Cardiac muscle cell (in vitro differentiated cells and primary cell): ENCODE data around the gene MRPL18. TPM values are rescaled to one million over a fixed set of nuclear protein-coding genes. Genes with fewer than 3 reads are reported as not detected.

Experiments
- DNase-seq, 2 donors: peaks; one replicate each; pipeline versions ENCODE4 v3.0.0 to v3.0.0-alpha.2; 2010 to 2017; ENCODE audit warnings: low read depth in 1 of 2, low spot score in 1 of 2
- H3K27ac ChIP-seq: fragments of 200-600 bp; sonication (generic); 2 replicates; pipeline ENCODE4 v1.5.1; 2016
- H3K27me3 ChIP-seq: fragments of 200-600 bp; sonication (generic); 2 replicates; pipeline ENCODE4 v1.6.0; 2016; ENCODE audit warnings: control low read depth
- H3K36me3 ChIP-seq: fragments of 200-600 bp; sonication (generic); 2 replicates; pipeline ENCODE4 v1.5.1; 2016; ENCODE audit warnings: control low read depth
- H3K4me1 ChIP-seq: fragments of 200-600 bp; sonication (generic); 2 replicates; pipeline ENCODE4 v1.8.1; 2017; ENCODE audit warnings: low read depth, mild to moderate bottlenecking, mixed run types
- H3K4me3 ChIP-seq: fragments of 200-600 bp; sonication (generic); 2 replicates; pipeline ENCODE4 v1.5.1; 2016; ENCODE audit warnings: mild to moderate bottlenecking
- H3K9me3 ChIP-seq: fragments of 200-600 bp; sonication (generic); 2 replicates; pipeline ENCODE4 v1.5.1; 2017; ENCODE audit warnings: low read depth, mild to moderate bottlenecking, control low read depth
- CTCF ChIP-seq: IDR thresholded peaks from 2 replicates; pipeline ENCODE4 v1.5.1; 2012; ENCODE audit warnings: low read depth, mild to moderate bottlenecking, low read length
- polyA plus RNA-seq: library from polyadenylated mRNA; unstranded; fragments of >200 nt; fragmentation: Nextera tagmentation; extraction: Ambion mirVana; gene quantifications from 2 replicates; pipeline ENCODE4 v1.2.1, GENCODE V29; 2016
- total RNA-seq: library from RNA; depleted of rRNA; stranded (reverse); fragments of >200 nt; gene quantifications from 2 replicates; pipeline ENCODE4 v1.2.3, GENCODE V29; 2016

Gene MRPL18
- total and polyA plus RNA-seq, 2 experiments from 2014 or later: 50.5 to 75.6 TPM

GRCh38 chr6:159759645-159760044 lies 30.6 kb upstream of the MRPL18 start:
- peak overlapping the region; percentile 89 for H3K27ac ChIP-seq
- H3K27me3 ChIP-seq: no peaks in the 10 kb centered on the region
- DNase-seq: no peak

DNA sequence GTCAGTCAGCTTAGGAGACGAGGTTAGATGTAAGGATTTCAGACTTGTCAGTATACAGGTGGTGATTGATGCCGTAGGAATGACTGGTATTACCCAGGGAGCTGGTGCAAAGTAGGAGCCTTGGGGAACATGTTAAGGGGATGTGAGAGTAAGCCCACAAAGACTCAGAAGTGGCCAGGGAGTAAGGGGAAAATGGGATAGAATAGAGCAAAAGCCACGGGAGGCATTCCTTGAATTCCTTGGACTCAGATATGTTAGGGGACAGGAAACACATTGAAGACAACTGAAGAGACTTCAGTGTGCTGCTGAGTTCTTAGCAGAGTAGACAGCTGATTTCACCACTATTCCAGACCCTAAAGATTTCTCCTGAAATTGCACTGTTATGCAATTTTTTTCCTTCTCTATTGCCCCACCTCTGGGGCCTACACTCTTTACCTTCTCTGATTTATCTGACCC lies 29.6 kb upstream of the MRPL18 start:
- Histone ChIP-seq H3K4me3 (peak overlapping the region; percentile 45), H3K27ac (peak overlapping the region; percentile 89), H3K27me3 (no peaks in the 10 kb centered on the region), H3K4me1 (peaks cover 16% of the 10 kb centered on the region), H3K36me3 (peaks cover 19% of the 10 kb centered on the region), H3K9me3 (no peaks in the 10 kb centered on the region)
- peak in 1 of 2 donors; percentile 85 for DNase-seq
- TF ChIP-seq CTCF: no peak

More at GRCh38 chr6:159759645-159760044, 30.6 kb upstream of the MRPL18 start:
- no peak for TF ChIP-seq CTCF
- H3K4me3 ChIP-seq: no peak overlapping the region
- no peaks in the 10 kb centered on the region for H3K9me3 ChIP-seq
- H3K4me1 ChIP-seq: peaks cover 16% of the 10 kb centered on the region
- H3K36me3 ChIP-seq: peaks cover 22% of the 10 kb centered on the region

DNA sequence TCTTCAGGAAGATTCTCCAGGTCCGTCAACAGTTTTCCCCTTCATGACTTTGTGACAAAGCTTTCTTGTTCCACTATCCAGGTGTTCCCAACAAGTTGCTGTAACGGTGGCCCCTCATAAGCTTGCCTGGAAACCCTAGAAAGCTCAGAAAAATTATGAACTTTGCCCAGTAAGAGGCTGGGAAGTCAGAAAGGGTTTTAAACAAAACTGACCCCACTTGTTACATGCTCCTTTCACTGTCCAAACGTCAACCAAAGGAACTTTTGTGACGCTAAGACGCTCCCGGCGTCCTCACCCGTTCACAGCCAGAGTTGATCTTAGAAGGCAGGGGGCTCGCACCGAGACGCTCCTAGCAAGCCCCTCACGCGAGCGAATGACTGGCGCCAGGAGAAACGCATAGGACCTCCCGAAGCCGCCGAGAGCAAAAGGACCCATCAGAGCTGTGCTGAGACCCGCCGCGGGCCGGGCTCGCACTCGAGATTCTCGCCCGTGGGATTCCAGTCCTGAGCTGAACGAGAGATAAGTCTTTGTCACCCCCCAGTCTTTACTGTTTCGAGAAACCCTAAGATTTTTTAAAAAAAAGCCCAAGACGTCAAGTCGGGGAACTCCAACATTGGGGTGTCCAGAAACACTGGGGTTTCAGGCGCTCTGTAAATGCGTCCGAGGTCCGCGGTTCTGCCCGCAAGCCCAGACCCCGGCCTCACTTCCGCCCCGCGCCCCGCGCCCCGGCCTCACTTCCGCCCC lies 29.0 kb upstream of the MRPL18 start:
- Histone ChIP-seq H3K27ac (peak overlapping the region; percentile 89), H3K27me3 (no peaks in the 10 kb centered on the region), H3K4me1 (peaks cover 16% of the 10 kb centered on the region), H3K4me3 (peak overlapping the region; percentile 45), H3K36me3 (peaks cover 20% of the 10 kb centered on the region), H3K9me3 (no peaks in the 10 kb centered on the region)
- no peak for TF ChIP-seq CTCF
- DNase-seq: peak; percentile 30 to 31

DNA sequence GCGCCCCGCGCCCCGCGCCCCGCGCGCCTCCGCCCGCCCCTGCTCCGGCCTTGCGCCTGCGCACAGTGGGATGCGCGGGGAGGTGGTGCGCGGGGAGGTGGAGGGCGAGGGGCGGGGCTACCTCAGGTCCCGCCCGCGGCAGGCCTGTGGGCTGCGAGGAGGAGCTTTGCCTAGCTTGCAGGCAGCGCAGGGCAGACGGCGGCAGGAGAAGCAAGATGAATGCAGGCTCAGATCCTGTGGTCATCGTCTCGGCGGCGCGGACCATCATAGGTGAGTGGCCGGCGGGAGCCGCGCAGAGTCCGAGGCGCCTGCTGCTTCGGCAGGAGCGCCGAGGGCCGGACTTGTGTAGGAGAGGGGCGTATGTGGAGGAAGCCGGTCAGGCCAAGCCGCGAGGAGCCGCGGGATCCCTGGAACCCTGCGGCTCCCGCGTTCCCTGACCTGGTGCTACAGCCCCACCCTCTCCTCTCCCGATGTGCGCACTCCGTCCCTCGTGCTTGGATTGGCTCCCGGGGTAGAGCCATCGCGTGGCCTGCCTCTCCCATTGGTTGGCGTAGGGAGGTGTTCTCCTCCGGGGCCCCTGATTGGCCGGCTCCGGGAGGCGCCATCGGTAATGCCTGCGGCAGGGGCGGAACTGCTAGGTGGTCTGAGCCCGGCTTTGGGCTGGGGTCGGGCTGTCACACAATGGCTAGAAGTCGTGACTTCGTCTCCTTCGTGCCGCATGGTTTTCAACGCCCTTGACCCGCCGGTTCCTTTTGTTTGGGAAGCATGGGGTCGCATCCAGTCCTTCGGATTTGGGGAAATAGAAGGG lies 28.2 kb upstream of the MRPL18 start, which contains the start of gene ACAT2:
TSS of gene ACAT2 (plus strand) at position 173 of the 808 bp plus-strand sequence. CDS start at position 216, 43 bp downstream.
- H3K27me3 ChIP-seq: no peaks in the 10 kb centered on the region
- peak; percentile 96 to 97 for DNase-seq
- peaks cover 16% of the 10 kb centered on the region for H3K4me1 ChIP-seq
- peaks cover 28% of the 10 kb centered on the region for H3K36me3 ChIP-seq
- peak within 1 kb of the TSS; percentile 89 for H3K27ac ChIP-seq
- no peaks in the 10 kb centered on the region for H3K9me3 ChIP-seq
- peak within 1 kb of the TSS; percentile 45 for H3K4me3 ChIP-seq
- no peak for TF ChIP-seq CTCF

DNA sequence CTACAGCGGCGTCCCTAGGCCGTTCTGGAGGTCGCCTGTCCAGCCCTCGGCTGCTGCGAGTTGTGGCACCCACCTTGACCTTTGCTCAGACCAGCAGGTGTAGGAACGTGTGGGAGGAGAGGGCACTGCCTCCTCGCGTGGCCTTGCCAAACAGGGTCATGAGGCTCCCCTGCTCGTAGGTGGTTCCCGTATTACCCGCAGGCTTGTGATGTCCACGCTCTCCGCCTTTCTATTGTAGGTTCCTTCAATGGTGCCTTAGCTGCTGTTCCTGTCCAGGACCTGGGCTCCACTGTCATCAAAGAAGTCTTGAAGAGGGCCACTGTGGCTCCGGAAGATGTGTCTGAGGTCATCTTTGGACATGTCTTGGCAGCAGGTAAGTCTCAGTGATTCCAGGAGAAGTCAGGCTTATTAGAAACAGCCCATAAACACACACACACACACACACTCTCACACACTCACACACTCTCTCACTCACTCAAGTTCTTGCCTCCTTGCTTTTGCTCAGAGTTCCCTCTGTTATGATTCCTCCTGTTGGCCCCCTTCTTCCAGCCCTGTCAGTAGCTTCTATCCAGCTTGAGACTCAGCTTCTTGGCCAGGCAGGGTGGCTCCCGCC lies 27.5 kb upstream of the MRPL18 start:
- peak overlapping the region; percentile 45 for H3K4me3 ChIP-seq
- no peak for TF ChIP-seq CTCF
- no peaks in the 10 kb centered on the region for H3K9me3 ChIP-seq
- no peak for DNase-seq
- H3K36me3 ChIP-seq: peaks cover 32% of the 10 kb centered on the region
- no peaks in the 10 kb centered on the region for H3K27me3 ChIP-seq
- H3K4me1 ChIP-seq: peaks cover 16% of the 10 kb centered on the region
- peak overlapping the region; percentile 89 for H3K27ac ChIP-seq
